Activated T-helper 2 cell treated with anti-CD3 and anti-CD28 coated beads, Interferon-gamma antibody, Interleukin-2, Interleukin-4, amounts not matched to agents 10 μg/mL and 5 μg/mL and 100 μg/mL, durations not matched to agents 14 hours and 24 hours and 36 hours (primary cell): Measurements from ENCODE around the gene ERCC6. TPM values are rescaled to one million over a fixed set of nuclear protein-coding genes. Genes with fewer than 3 reads are reported as not detected.

Experiments used
- DNase-seq: peaks from one replicate; pipeline ENCODE4 v3.0.0; 2021; ENCODE audit warnings: low spot score
- H3K27ac Mint-ChIP-seq: one replicate; pipeline ENCODE4 v1.8.0; 2021; ENCODE audit warnings: mixed read lengths
- H3K27me3 Mint-ChIP-seq: one replicate; pipeline ENCODE4 v1.8.0; 2021; ENCODE audit warnings: low read depth, mixed read lengths
- H3K36me3 Mint-ChIP-seq: one replicate; pipeline ENCODE4 v1.8.0; 2021; ENCODE audit warnings: low read depth, mixed read lengths
- H3K4me1 Mint-ChIP-seq: one replicate; pipeline ENCODE4 v1.8.0; 2021; ENCODE audit warnings: low read depth, mixed read lengths
- H3K4me3 Mint-ChIP-seq: one replicate; pipeline ENCODE4 v1.8.0; 2021; ENCODE audit warnings: low read depth, mild to moderate bottlenecking, moderate library complexity, mixed read lengths
- H3K9me3 Mint-ChIP-seq: one replicate; pipeline ENCODE4 v1.8.0; 2021; ENCODE audit warnings: mixed read lengths
- intact Hi-C: fragments of 100-400 bp; cut with micrococcal nuclease; formaldehyde crosslinking; loops from one replicate; pipeline ENCODE4 v1.15.1; 2023
- total RNA-seq: library from RNA; stranded (reverse); gene quantifications from 2 replicates; pipeline ENCODE4 v1.2.3, GENCODE V29; 2022

The ERCC6 gene
- total RNA-seq, 1 donor from 2014 or later = 26.2 TPM

GRCh38 chr10:49564461-49565009, 25.6 kb upstream of the ERCC6 start:
- Mint-ChIP-seq H3K4me1 (peaks cover 57% of the 10 kb centered on the region), H3K27ac (no peak overlapping the region), H3K27me3 (no peaks in the 10 kb centered on the region), H3K4me3 (no peak overlapping the region), H3K9me3 (peaks cover 14% of the 10 kb centered on the region), H3K36me3 (peaks cover 4% of the 10 kb centered on the region)
- intact Hi-C loops = no loop called here
- no peak for DNase-seq

GRCh38 chr10:49562893-49563292, 24.0 kb upstream of the ERCC6 start:
- Mint-ChIP-seq H3K27ac (no peak overlapping the region), H3K36me3 (peaks cover 4% of the 10 kb centered on the region), H3K4me1 (peaks cover 42% of the 10 kb centered on the region), H3K27me3 (no peaks in the 10 kb centered on the region), H3K4me3 (no peak overlapping the region), H3K9me3 (peaks cover 10% of the 10 kb centered on the region)
- intact Hi-C loops = no loop called here
- DNase-seq = no peak

GRCh38 chr10:49560526-49560925, 21.6 kb upstream of the ERCC6 start:
- peaks cover 31% of the 10 kb centered on the region for H3K4me1 Mint-ChIP-seq
- peaks cover under 1% of the 10 kb centered on the region for H3K36me3 Mint-ChIP-seq
- no peak for DNase-seq
- no peaks in the 10 kb centered on the region for H3K27me3 Mint-ChIP-seq
- H3K9me3 Mint-ChIP-seq = peaks cover 8% of the 10 kb centered on the region
- no peak overlapping the region for H3K4me3 Mint-ChIP-seq
- intact Hi-C loops = no loop called here
- H3K27ac Mint-ChIP-seq = no peak overlapping the region

GRCh38 chr10:49559476-49559875, 20.6 kb upstream of the ERCC6 start:
- Mint-ChIP-seq H3K36me3 (peaks cover 5% of the 10 kb centered on the region), H3K4me3 (no peak overlapping the region), H3K27me3 (no peaks in the 10 kb centered on the region), H3K27ac (no peak overlapping the region), H3K9me3 (peaks cover 14% of the 10 kb centered on the region), H3K4me1 (peaks cover 31% of the 10 kb centered on the region)
- DNase-seq = no peak
- intact Hi-C loops = no loop called here

DNA sequence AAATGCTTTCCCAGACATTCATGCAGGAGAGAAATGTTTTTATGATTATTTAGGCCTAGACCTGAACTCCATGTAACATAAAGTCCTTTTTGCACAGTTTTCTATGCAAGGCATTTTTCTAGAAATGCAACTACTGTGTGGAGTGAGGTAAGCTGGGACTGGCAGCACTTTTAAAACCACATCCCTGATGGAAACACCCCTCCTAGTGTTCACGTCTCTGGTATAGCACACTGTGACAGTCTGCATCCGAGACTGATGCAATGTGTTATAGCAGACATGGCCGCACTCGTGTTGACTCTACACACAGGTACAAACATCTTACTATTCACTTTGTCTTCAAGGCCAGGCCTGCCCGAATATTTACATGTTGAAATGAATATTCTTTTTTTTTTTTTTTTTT, 19.3 kb upstream of the ERCC6 start:
- peaks cover 5% of the 10 kb centered on the region for H3K36me3 Mint-ChIP-seq
- no peaks in the 10 kb centered on the region for H3K27me3 Mint-ChIP-seq
- intact Hi-C loops = no loop called here
- H3K4me1 Mint-ChIP-seq = peaks cover 29% of the 10 kb centered on the region
- no peak overlapping the region for H3K4me3 Mint-ChIP-seq
- peaks cover 14% of the 10 kb centered on the region for H3K9me3 Mint-ChIP-seq
- no peak overlapping the region for H3K27ac Mint-ChIP-seq
- no peak for DNase-seq

DNA sequence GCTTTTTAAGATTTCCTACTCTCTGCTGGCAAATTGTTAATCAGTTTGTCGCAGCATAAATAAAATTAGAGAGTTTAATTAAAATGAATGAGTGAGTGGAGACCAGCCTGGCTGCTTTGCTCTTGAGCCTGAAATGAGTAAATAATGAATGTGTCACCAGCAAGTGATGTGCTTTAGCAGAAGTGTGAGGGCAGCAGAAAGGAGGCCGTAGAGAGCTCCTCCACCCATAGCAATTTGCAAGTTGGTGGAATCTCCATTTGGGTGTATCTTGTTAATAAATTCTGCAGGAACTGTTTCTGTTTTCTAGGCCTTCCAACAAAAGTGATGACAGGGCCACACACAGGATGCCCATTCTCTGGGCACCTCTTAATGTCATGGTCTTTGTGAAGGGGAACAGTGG, 18.8 kb upstream of the ERCC6 start:
- Mint-ChIP-seq H3K27ac (peak overlapping the region; percentile 36), H3K27me3 (no peaks in the 10 kb centered on the region), H3K9me3 (peaks cover 14% of the 10 kb centered on the region), H3K4me1 (peaks cover 25% of the 10 kb centered on the region), H3K4me3 (no peak overlapping the region), H3K36me3 (peaks cover 5% of the 10 kb centered on the region)
- DNase-seq = no peak
- intact Hi-C loops = no loop called here

GRCh38 chr10:49556723-49557122, 17.8 kb upstream of the ERCC6 start:
- no peak for DNase-seq
- intact Hi-C loops = no loop called here
- H3K4me1 Mint-ChIP-seq = peaks cover 18% of the 10 kb centered on the region
- H3K4me3 Mint-ChIP-seq = no peak overlapping the region
- H3K27ac Mint-ChIP-seq = no peak overlapping the region
- H3K36me3 Mint-ChIP-seq = peaks cover 5% of the 10 kb centered on the region
- peaks cover 11% of the 10 kb centered on the region for H3K9me3 Mint-ChIP-seq
- peaks cover 4% of the 10 kb centered on the region for H3K27me3 Mint-ChIP-seq

- peaks cover 5% of the 10 kb centered on the region for H3K36me3 Mint-ChIP-seq
- H3K9me3 Mint-ChIP-seq = peaks cover 11% of the 10 kb centered on the region
- H3K4me3 Mint-ChIP-seq = no peak overlapping the region
- intact Hi-C loops = no loop called here
- peaks cover 13% of the 10 kb centered on the region for H3K4me1 Mint-ChIP-seq
- H3K27ac Mint-ChIP-seq = no peak overlapping the region
- DNase-seq = no peak
- peaks cover 8% of the 10 kb centered on the region for H3K27me3 Mint-ChIP-seq
Measured at GRCh38 chr10:49552277-49552676, 13.4 kb upstream of the ERCC6 start.

- no peak overlapping the region for H3K4me3 Mint-ChIP-seq
- intact Hi-C loops = loop anchor here (1.0 kb wide), 1 partner anchor 19 kb away; no protein-coding TSS in a partner anchor
- peaks cover 13% of the 10 kb centered on the region for H3K4me1 Mint-ChIP-seq
- H3K9me3 Mint-ChIP-seq = peaks cover 10% of the 10 kb centered on the region
- H3K27me3 Mint-ChIP-seq = peaks cover 8% of the 10 kb centered on the region
- peaks cover 5% of the 10 kb centered on the region for H3K36me3 Mint-ChIP-seq
- no peak for DNase-seq
- no peak overlapping the region for H3K27ac Mint-ChIP-seq
Measured at GRCh38 chr10:49550563-49550962, 11.6 kb upstream of the ERCC6 start.

DNA sequence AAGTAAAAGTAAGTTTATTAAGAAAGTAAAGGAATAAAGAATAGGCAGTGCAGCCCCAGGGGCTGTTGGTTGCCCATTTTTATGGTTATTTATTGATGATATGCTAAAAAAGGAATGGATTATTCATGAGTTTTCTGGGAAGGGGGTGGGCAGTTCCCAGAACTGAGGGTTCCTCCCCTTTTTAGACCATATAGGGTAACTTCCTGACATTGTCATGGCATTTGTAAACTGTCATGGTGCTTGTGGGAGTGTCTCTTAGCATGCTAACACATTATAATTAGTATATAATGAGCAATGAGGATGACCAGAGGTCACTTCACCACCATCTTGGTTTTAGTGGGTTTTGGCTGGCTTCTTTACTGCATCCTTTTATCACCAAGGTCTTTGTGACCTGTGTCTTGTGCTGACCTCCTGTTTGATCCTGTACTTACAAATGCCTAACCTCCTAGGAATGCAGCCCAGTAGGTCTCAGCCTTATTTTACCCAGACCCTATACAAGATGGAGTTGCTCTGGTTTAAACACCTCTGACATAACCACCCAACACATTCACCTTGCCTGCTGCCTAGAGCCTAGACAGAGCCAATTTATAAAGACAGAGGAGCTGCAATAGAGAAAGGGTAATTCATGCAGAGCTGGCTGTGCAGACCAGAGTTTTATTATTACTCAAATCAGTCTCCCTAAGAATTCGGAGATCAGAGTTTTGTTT, 10.9 kb upstream of the ERCC6 start:
- Mint-ChIP-seq H3K9me3 (peaks cover 8% of the 10 kb centered on the region), H3K27me3 (peaks cover 8% of the 10 kb centered on the region), H3K4me3 (no peak overlapping the region), H3K36me3 (no peaks in the 10 kb centered on the region), H3K27ac (no peak overlapping the region), H3K4me1 (peaks cover 13% of the 10 kb centered on the region)
- DNase-seq = no peak
- intact Hi-C loops = loop anchor here (1.0 kb wide), 1 partner anchor 20 kb away; no protein-coding TSS in a partner anchor

- Mint-ChIP-seq H3K27ac (no peak overlapping the region), H3K4me1 (peaks cover 13% of the 10 kb centered on the region), H3K36me3 (no peaks in the 10 kb centered on the region), H3K27me3 (peaks cover 8% of the 10 kb centered on the region), H3K9me3 (peaks cover 11% of the 10 kb centered on the region), H3K4me3 (no peak overlapping the region)
- intact Hi-C loops = no loop called here
- no peak for DNase-seq
Measured at GRCh38 chr10:49543604-49544003, 4.7 kb upstream of the ERCC6 start.

DNA sequence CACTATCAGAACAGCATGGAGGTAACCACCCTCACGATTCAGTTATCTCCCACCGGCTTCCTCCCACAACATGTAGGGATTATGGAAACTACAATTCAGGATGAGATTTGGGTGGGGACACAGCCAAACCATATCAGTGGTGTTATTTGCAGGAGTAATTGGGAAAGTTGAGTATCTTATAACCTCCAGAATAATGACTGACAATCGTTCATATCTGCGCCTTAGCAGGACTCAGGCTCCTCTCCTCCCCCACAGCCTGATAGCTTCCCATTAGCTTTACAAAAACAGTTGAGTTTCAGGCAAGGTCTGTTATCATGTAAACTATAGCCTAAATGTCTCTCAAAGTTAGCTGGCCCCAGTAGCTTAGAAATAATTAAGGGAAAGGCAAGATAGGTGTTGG, 3.4 kb upstream of the ERCC6 start:
- Mint-ChIP-seq H3K27ac (no peak overlapping the region), H3K27me3 (peaks cover 5% of the 10 kb centered on the region), H3K4me3 (no peak overlapping the region), H3K4me1 (peaks cover 17% of the 10 kb centered on the region), H3K9me3 (peaks cover 11% of the 10 kb centered on the region), H3K36me3 (no peaks in the 10 kb centered on the region)
- DNase-seq = no peak
- intact Hi-C loops = no loop called here

DNA sequence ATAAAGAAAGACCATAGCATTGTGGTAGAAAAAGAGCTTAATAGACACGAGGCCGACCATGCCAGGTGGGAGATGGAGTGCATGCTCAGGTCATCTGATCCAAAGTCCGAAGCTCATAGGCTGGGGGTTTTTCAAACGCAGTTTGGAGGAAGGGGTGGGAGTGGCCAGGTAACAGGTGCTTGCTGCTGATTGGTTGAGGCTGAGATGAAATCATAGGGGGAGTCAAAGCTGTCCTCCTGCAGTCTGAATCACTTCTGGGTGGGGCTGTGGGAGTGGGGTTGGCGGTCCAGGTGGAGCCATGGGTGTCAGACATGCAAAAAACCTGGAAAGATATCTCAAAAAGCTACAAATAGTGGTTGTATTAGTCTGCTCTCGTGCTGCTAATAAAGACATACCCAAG, 2.8 kb upstream of the ERCC6 start:
- DNase-seq = no peak
- peaks cover 4% of the 10 kb centered on the region for H3K27me3 Mint-ChIP-seq
- H3K4me1 Mint-ChIP-seq = peaks cover 18% of the 10 kb centered on the region
- no peak overlapping the region for H3K4me3 Mint-ChIP-seq
- H3K27ac Mint-ChIP-seq = no peak overlapping the region
- peaks cover 11% of the 10 kb centered on the region for H3K9me3 Mint-ChIP-seq
- no peaks in the 10 kb centered on the region for H3K36me3 Mint-ChIP-seq
- intact Hi-C loops = no loop called here
